ENCODE results near the gene SPRR2E.

GRCh38 chr1:153141377-153141776, 47.1 kb upstream of the SPRR2E start:
- TF ChIP-seq EZH2 (IDR thresholded peaks at IDR 0.05; ENCODE audit: borderline replicate concordance) (no peak), CTCF (IDR thresholded peaks at IDR 0.05; ENCODE audit: poor library complexity) (no peak), EZH2phosphoT487 (IDR thresholded peaks at IDR 0.05; ENCODE audit: low read depth, severe bottlenecking, unreplicated experiment) (no peak)
